SU-DHL-6 (cell line): Measurements from ENCODE around the gene ABHD5.

Source experiments
- EZH2phosphoT487 ChIP-seq: fragments of 200-600 bp; sonication (generic), shearing (Covaris generic); conservative IDR thresholded peaks from 2 replicates; pipeline ENCODE4 v1.6.1; 2018; ENCODE audit warnings: mild to moderate bottlenecking, antibody characterized with exemption, low read length, moderate library complexity, mixed read lengths
- TF ChIP-seq, protein P1 (sequence below): fragments of 200-600 bp; sonication (generic); IDR thresholded peaks from one replicate; pipeline ENCODE4 v1.5.1; 2017; ENCODE audit warnings: antibody characterized with exemption, mild to moderate bottlenecking, low read length, moderate library complexity; ENCODE audit not compliant: insufficient read depth, poor library complexity, severe bottlenecking

- TF ChIP-seq, protein P1, sequence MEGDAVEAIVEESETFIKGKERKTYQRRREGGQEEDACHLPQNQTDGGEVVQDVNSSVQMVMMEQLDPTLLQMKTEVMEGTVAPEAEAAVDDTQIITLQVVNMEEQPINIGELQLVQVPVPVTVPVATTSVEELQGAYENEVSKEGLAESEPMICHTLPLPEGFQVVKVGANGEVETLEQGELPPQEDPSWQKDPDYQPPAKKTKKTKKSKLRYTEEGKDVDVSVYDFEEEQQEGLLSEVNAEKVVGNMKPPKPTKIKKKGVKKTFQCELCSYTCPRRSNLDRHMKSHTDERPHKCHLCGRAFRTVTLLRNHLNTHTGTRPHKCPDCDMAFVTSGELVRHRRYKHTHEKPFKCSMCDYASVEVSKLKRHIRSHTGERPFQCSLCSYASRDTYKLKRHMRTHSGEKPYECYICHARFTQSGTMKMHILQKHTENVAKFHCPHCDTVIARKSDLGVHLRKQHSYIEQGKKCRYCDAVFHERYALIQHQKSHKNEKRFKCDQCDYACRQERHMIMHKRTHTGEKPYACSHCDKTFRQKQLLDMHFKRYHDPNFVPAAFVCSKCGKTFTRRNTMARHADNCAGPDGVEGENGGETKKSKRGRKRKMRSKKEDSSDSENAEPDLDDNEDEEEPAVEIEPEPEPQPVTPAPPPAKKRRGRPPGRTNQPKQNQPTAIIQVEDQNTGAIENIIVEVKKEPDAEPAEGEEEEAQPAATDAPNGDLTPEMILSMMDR, result no peak
- no peak for TF ChIP-seq EZH2phosphoT487
Measured at GRCh38 chr3:43769885-43770425, 79.2 kb downstream of the ABHD5 start.
